Sigmoid colon (tissue), 4 donors: ENCODE measurements around the gene RFC5.

Experiments
- CTCF ChIP-seq, 4 experiments: fragments of 450-650 bp in 3 of 4; fragments of 200-600 bp in 1 of 4; IDR thresholded peaks; one replicate each; pipeline ENCODE4 v1.5.1; 2016 to 2019; ENCODE audit warnings: antibody characterized with exemption in 4 of 4, mild to moderate bottlenecking in 3 of 4, moderate library complexity in 2 of 4
- EP300 ChIP-seq, 4 donors: sonication (generic); formaldehyde crosslinking; IDR thresholded peaks; one replicate each; pipeline ENCODE4 v1.6.1; 2017; ENCODE audit warnings: antibody characterized with exemption in 4 of 4
- POLR2A ChIP-seq, 2 donors: fragments of 450-650 bp; IDR thresholded peaks; one replicate each; pipeline ENCODE4 v1.6.1; 2016; ENCODE audit warnings: antibody characterized with exemption in 2 of 2, mild to moderate bottlenecking in 2 of 2, moderate library complexity in 2 of 2
- POLR2AphosphoS5 ChIP-seq, 4 donors: sonication (generic); formaldehyde crosslinking; IDR thresholded peaks; one replicate each; pipeline ENCODE4 v1.6.1; 2017; ENCODE audit warnings: antibody characterized with exemption in 4 of 4

- TF ChIP-seq POLR2A (IDR thresholded peaks at IDR 0.05) (no peak), CTCF (IDR thresholded peaks at IDR 0.05) (no peak), EP300 (IDR thresholded peaks at IDR 0.05) (no peak), POLR2AphosphoS5 (IDR thresholded peaks at IDR 0.05) (no peak)
Measured at GRCh38 chr12:117967043-117967442, 49.5 kb upstream of the RFC5 start.
